ENCODE data around the gene ADAM11.

GRCh38 chr17:44804302-44805089, 45.7 kb downstream of the ADAM11 start:
- TF ChIP-seq JUN (IDR thresholded peaks at IDR 0.05) (no peak), CTCF (IDR thresholded peaks at IDR 0.05) (no peak), MAX (IDR thresholded peaks at IDR 0.05) (no peak), POLR2A (IDR thresholded peaks at IDR 0.05; ENCODE audit: low read length) (no peak), NFE2L2 (conservative IDR thresholded peaks at IDR 0.05; ENCODE audit: low read length) (no peak), CHD2 (IDR thresholded peaks at IDR 0.05; ENCODE audit: low read length, partially characterized antibody) (no peak), CHD4 (IDR thresholded peaks at IDR 0.05; ENCODE audit: borderline replicate concordance) (no peak), MAZ (IDR thresholded peaks at IDR 0.05; ENCODE audit: borderline replicate concordance, low read depth, low read length) (no peak)

All from A549 (cell line).